AG10803 (cell line): ENCODE data around the gene TRPM6.
A peak's percentile ranks its signal among the peaks of the same experiment; 100 is the strongest.

Experiments used
- DNase-seq: peaks from one replicate; pipeline ENCODE4 v3.0.0; 2010; ENCODE audit warnings: low read depth
- H3K4me3 ChIP-seq: 2 replicates; pipeline ENCODE4 v1.5.1; 2011; ENCODE audit warnings: mild to moderate bottlenecking, low read length, control low read depth
- CTCF ChIP-seq: conservative IDR thresholded peaks from 2 replicates; pipeline ENCODE4 v1.5.1; 2011; ENCODE audit warnings: mild to moderate bottlenecking, low read length, control low read depth, inconsistent platforms

TRPM6 gene

GRCh38 chr9:74742191-74742790, 145.4 kb downstream of the TRPM6 start:
- no peak for DNase-seq
- no peak overlapping the region for H3K4me3 ChIP-seq
- no peak for TF ChIP-seq CTCF

- DNase-seq = no peak
- H3K4me3 ChIP-seq = no peak overlapping the region
- no peak for TF ChIP-seq CTCF
These were observed 151.1 kb downstream of the TRPM6 start for GRCh38 chr9:74736646-74737045.

GRCh38 chr9:74735761-74736160, 152.0 kb downstream of the TRPM6 start:
- no peak overlapping the region for H3K4me3 ChIP-seq
- no peak for TF ChIP-seq CTCF
- DNase-seq = no peak

GRCh38 chr9:74729136-74729695, 158.5 kb downstream of the TRPM6 start:
- no peak for DNase-seq
- no peak for TF ChIP-seq CTCF
- peak overlapping the region; percentile 2; the same call in 1 of the 2 replicates for H3K4me3 ChIP-seq

GRCh38 chr9:74728176-74728575, 159.5 kb downstream of the TRPM6 start:
- no peak for TF ChIP-seq CTCF
- no peak overlapping the region for H3K4me3 ChIP-seq
- no peak for DNase-seq

- no peak for TF ChIP-seq CTCF
- no peak overlapping the region for H3K4me3 ChIP-seq
- DNase-seq = no peak
These were observed 161.1 kb downstream of the TRPM6 start for GRCh38 chr9:74726581-74726980.

- H3K4me3 ChIP-seq = no peak overlapping the region
- no peak for DNase-seq
- TF ChIP-seq CTCF = no peak
These were observed 163.4 kb downstream of the TRPM6 start for GRCh38 chr9:74724317-74724716.
